Endometrium (tissue), 2 donors: Measurements from ENCODE around the gene SLC37A1.

Experiments
- FAIRE-seq: peaks from 2 replicates; lab custom pipeline; 2012; peaks lifted over from hg19 to GRCh38; lab: Jason Lieb, UNC
- donor health status: control.
- donor health status: control.

SLC37A1 gene

GRCh38 chr21:42479582-42479981 is 34.1 kb upstream of the SLC37A1 start:
- no peak for FAIRE-seq

- FAIRE-seq = no peak
Observed at GRCh38 chr21:42480736-42481135, 32.9 kb upstream of the SLC37A1 start.

GRCh38 chr21:42481169-42481568 is 32.5 kb upstream of the SLC37A1 start:
- FAIRE-seq = no peak

GRCh38 chr21:42484966-42485365 is 28.7 kb upstream of the SLC37A1 start:
- no peak for FAIRE-seq

- no peak for FAIRE-seq
Observed at GRCh38 chr21:42486072-42486471, 27.6 kb upstream of the SLC37A1 start.

- no peak for FAIRE-seq
Observed at GRCh38 chr21:42486531-42486930, 27.1 kb upstream of the SLC37A1 start.

GRCh38 chr21:42489006-42489563 is 24.6 kb upstream of the SLC37A1 start:
- no peak for FAIRE-seq

GRCh38 chr21:42489991-42490390 is 23.7 kb upstream of the SLC37A1 start:
- FAIRE-seq = no peak

- FAIRE-seq = no peak
Observed at GRCh38 chr21:42490720-42491119, 22.9 kb upstream of the SLC37A1 start.

- FAIRE-seq = no peak
Observed at GRCh38 chr21:42491328-42491727, 22.3 kb upstream of the SLC37A1 start.

- FAIRE-seq = no peak
Observed at GRCh38 chr21:42492201-42492600, 21.5 kb upstream of the SLC37A1 start.

GRCh38 chr21:42493109-42494060 is 20.3 kb upstream of the SLC37A1 start:
- FAIRE-seq = no peak

GRCh38 chr21:42495027-42495426 is 18.6 kb upstream of the SLC37A1 start:
- no peak for FAIRE-seq

GRCh38 chr21:42495765-42496119 is 17.9 kb upstream of the SLC37A1 start:
- no peak for FAIRE-seq

GRCh38 chr21:42496120-42496838 is 17.4 kb upstream of the SLC37A1 start, which contains the start of gene RSPH1:
TSS of gene RSPH1 (minus strand) at chr21:42496224. CDS start at chr21:42496186, 38 bp downstream.
- FAIRE-seq = peak; percentile 97

GRCh38 chr21:42496839-42497202 is 16.8 kb upstream of the SLC37A1 start:
- no peak for FAIRE-seq

GRCh38 chr21:42498012-42498411 is 15.6 kb upstream of the SLC37A1 start:
- FAIRE-seq = no peak

GRCh38 chr21:42499444-42500112 is 14.1 kb upstream of the SLC37A1 start:
- FAIRE-seq = no peak

- no peak for FAIRE-seq
Observed at GRCh38 chr21:42500225-42500624, 13.4 kb upstream of the SLC37A1 start.

- no peak for FAIRE-seq
Observed at GRCh38 chr21:42500736-42501135, 12.9 kb upstream of the SLC37A1 start.

- FAIRE-seq = no peak
Observed at GRCh38 chr21:42503711-42504110, 9.9 kb upstream of the SLC37A1 start.

GRCh38 chr21:42505090-42505726 is 8.4 kb upstream of the SLC37A1 start:
- no peak for FAIRE-seq
